ENCODE data around the gene ADGRA1. TPM values are rescaled to one million over a fixed set of nuclear protein-coding genes. Genes with fewer than 3 reads are reported as not detected.

Gene ADGRA1
- total and polyA plus RNA-seq, 2 donors (not counting 3 experiments of a cell fraction or from before 2014, with no cell fraction given) = not detected

DNA sequence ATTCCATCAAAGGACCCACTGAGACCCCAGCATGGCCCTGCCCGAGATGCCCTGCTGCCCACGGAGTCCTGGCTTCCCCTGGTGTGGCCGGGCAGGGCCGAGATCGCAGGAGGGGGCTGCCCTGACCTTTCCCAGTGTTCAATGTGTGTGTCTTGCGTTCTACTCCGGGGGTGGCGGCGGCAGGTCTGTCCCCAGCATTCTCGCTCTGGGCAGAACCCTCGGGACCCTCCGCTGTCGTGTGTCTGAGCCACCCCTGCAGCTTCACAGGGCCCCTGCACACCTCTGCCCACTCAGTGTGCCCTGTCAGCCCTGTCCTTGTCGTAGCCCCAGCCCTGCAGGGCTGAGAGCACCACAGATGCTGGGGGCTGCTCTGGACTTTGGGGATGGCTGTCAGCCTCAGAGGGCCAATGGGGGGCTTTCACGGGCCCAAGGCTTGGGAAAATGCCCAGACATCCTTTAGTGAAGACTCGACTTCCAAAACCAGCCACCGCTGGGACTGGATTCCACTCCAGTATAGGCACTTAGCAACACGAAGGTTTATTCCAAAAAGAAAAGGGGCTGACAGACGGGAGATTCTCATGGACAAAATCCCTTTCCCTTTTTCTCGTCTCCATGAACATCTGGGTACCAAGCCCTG is 42.3 kb downstream of the ADGRA1 start:
- no peaks in the 10 kb centered on the region for H3K9me1 ChIP-seq (replicated peaks; ENCODE audit: control insufficient read depth, extremely low read depth, insufficient read depth, low read length)
- dilution Hi-C loops (cut with MboI; ENCODE audit: extremely low pct_ligation_motif_present, low sequenced_read_pairs) = no loop called here
- intact Hi-C loops (cut with micrococcal nuclease) = no loop called here
- no peak overlapping the region for H3K4me3 ChIP-seq (replicated peaks in 1 of 3; ENCODE audit: insufficient read depth in 1 of 3, low read depth in 1 of 3, low read length in 3 of 3)
- no peak overlapping the region for H3K9ac ChIP-seq (replicated peaks; ENCODE audit: extremely low read depth, insufficient read depth, low read length)
- no TSS peak for BruUV-seq (replicated peaks)
- no peak overlapping the region for H2AFZ ChIP-seq (ENCODE audit: low read depth, low read length)
- no peak overlapping the region for H3K4me2 ChIP-seq (ENCODE audit: insufficient read depth, low read length)
- ChIA-PET CTCF (no interaction called here), POLR2A (no interaction called here)
- no peaks in the 10 kb centered on the region for H4K20me1 ChIP-seq (replicated peaks; ENCODE audit: control insufficient read depth, extremely low read depth, insufficient read depth, low read length)
- H3K9me3 ChIP-seq (replicated peaks; ENCODE audit: control insufficient read depth, insufficient read depth, low read length) = no peaks in the 10 kb centered on the region
- no peak for TF ChIP-seq POLR2AphosphoS5 (IDR thresholded peaks at IDR 0.05; ENCODE audit: insufficient read depth, low read depth, low read length)
- no peak for TF ChIP-seq FOS (IDR thresholded peaks at IDR 0.05; ENCODE audit: borderline replicate concordance, insufficient read depth, low read length)
- no peak for TF ChIP-seq MAX (IDR thresholded peaks at IDR 0.05; ENCODE audit: insufficient read depth, insufficient read length)
- no peak for TF ChIP-seq GATA2 (IDR thresholded peaks at IDR 0.05; ENCODE audit: insufficient read depth, insufficient read length, low read depth, low read length)
- no peak for TF ChIP-seq MYC (IDR thresholded peaks at IDR 0.05; ENCODE audit: low read depth, low read length)
- no peak for TF ChIP-seq JUN (IDR thresholded peaks at IDR 0.05; ENCODE audit: borderline replicate concordance, insufficient read depth, insufficient read length, low read depth)
- TF ChIP-seq EZH2 (IDR thresholded peaks at IDR 0.05; ENCODE audit: borderline replicate concordance, low read depth, low read length, severe bottlenecking) = no peak
- H3K27ac ChIP-seq (ENCODE audit: insufficient read depth, low read depth, low read length) = no peak overlapping the region
- DNase-seq (ENCODE audit: low read depth, low spot score) = no peak
- H3K36me3 ChIP-seq (ENCODE audit: control insufficient read depth in 2 of 2, extremely low read depth in 1 of 2, insufficient read depth in 2 of 2, low read length in 2 of 2) = no peaks in the 10 kb centered on the region
- H3K4me1 ChIP-seq (ENCODE audit: control insufficient read depth, extremely low read depth, insufficient read depth, low read length) = no peaks in the 10 kb centered on the region
- H3K27me3 ChIP-seq (ENCODE audit: control insufficient read depth in 2 of 2, insufficient read depth in 2 of 2, low read length in 2 of 2) = no peaks in the 10 kb centered on the region
- FAIRE-seq = no peak
- H3K79me2 ChIP-seq (ENCODE audit: control insufficient read depth, insufficient read depth, low read length) = no peaks in the 10 kb centered on the region

DNA sequence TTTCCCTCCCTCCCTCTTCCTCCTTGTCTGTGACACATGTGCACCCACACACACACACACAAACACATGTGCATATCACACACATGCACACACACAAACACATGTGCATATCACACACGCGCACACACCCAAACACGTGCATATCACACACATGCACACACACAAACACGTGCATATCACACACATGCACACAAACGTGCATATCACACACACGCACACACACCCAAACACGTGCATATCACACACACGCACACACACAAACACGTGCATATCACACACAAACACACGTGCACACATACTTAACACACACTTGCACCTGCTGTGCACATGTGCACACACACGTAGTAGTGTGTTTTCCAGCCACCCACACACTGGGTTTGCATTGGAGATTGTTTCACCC is 42.9 kb downstream of the ADGRA1 start:
- H3K79me2 ChIP-seq (ENCODE audit: control insufficient read depth, insufficient read depth, low read length) = no peaks in the 10 kb centered on the region
- POLR2A ChIA-PET = no interaction called here
- intact Hi-C loops (cut with micrococcal nuclease) = no loop called here
- no peak for DNase-seq (ENCODE audit: low read depth, low spot score)
- no peak overlapping the region for H3K4me3 ChIP-seq (replicated peaks in 1 of 3; ENCODE audit: insufficient read depth in 1 of 3, low read depth in 1 of 3, low read length in 3 of 3)
- no peaks in the 10 kb centered on the region for H4K20me1 ChIP-seq (replicated peaks; ENCODE audit: control insufficient read depth, extremely low read depth, insufficient read depth, low read length)
- no peak overlapping the region for H3K4me2 ChIP-seq (ENCODE audit: insufficient read depth, low read length)
- H2AFZ ChIP-seq (ENCODE audit: low read depth, low read length) = no peak overlapping the region
- H3K9ac ChIP-seq (replicated peaks; ENCODE audit: extremely low read depth, insufficient read depth, low read length) = no peak overlapping the region
- H3K27me3 ChIP-seq (ENCODE audit: control insufficient read depth in 2 of 2, insufficient read depth in 2 of 2, low read length in 2 of 2) = no peaks in the 10 kb centered on the region
- FAIRE-seq = no peak
- no peaks in the 10 kb centered on the region for H3K9me1 ChIP-seq (replicated peaks; ENCODE audit: control insufficient read depth, extremely low read depth, insufficient read depth, low read length)
- no peaks in the 10 kb centered on the region for H3K36me3 ChIP-seq (ENCODE audit: control insufficient read depth in 2 of 2, extremely low read depth in 1 of 2, insufficient read depth in 2 of 2, low read length in 2 of 2)
- BruUV-seq (replicated peaks) = no TSS peak
- H3K27ac ChIP-seq (ENCODE audit: insufficient read depth, low read depth, low read length) = no peak overlapping the region
- H3K4me1 ChIP-seq (ENCODE audit: control insufficient read depth, extremely low read depth, insufficient read depth, low read length) = no peaks in the 10 kb centered on the region
- dilution Hi-C loops (cut with MboI; ENCODE audit: extremely low pct_ligation_motif_present, low sequenced_read_pairs) = no loop called here
- TF ChIP-seq EZH2 (IDR thresholded peaks at IDR 0.05; ENCODE audit: borderline replicate concordance, low read depth, low read length, severe bottlenecking) (no peak), MAX (IDR thresholded peaks at IDR 0.05; ENCODE audit: insufficient read depth, insufficient read length) (peak; percentile 32)
- no peaks in the 10 kb centered on the region for H3K9me3 ChIP-seq (replicated peaks; ENCODE audit: control insufficient read depth, insufficient read depth, low read length)
- CTCF ChIA-PET = no interaction called here
